Kidney (tissue), 14 donors: ENCODE results near the gene WDR6. TPM values are rescaled to one million over a fixed set of nuclear protein-coding genes. Genes with fewer than 3 reads are reported as not detected.
A peak's percentile ranks its signal among the peaks of the same experiment; 100 is the strongest.

Experiments used
- DNase-seq, 5 donors: peaks; one replicate each; pipeline ENCODE4 v3.0.0-alpha.2; 2013 to 2020
- FAIRE-seq: peaks from 2 replicates; lab custom pipeline; 2012; peaks lifted over from hg19 to GRCh38; lab: Jason Lieb, UNC
- H3K27ac ChIP-seq, 2 donors: one replicate each; pipeline ENCODE4 v1.7.0; 2013; ENCODE audit warnings: low read depth in 2 of 2, low read length in 2 of 2, inconsistent platforms in 1 of 2
- H3K27me3 ChIP-seq: one replicate; pipeline ENCODE4 v1.7.1; 2013; ENCODE audit warnings: low read length, inconsistent platforms; ENCODE audit not compliant: control insufficient read depth, insufficient read depth
- H3K36me3 ChIP-seq, 3 donors: one replicate each; pipeline versions ENCODE4 v1.7.0 to v1.7.1; 2013; ENCODE audit warnings: low read length in 3 of 3, control low read depth in 1 of 3, inconsistent platforms in 1 of 3; ENCODE audit not compliant: insufficient read depth in 3 of 3, control insufficient read depth in 2 of 3
- H3K4me1 ChIP-seq, 3 donors: one replicate each; pipeline versions ENCODE4 v1.7.0 to v1.7.1; 2013; ENCODE audit warnings: low read length in 3 of 3, inconsistent platforms in 1 of 3, low read depth in 1 of 3; ENCODE audit not compliant: control insufficient read depth in 2 of 3, insufficient read depth in 2 of 3
- H3K4me3 ChIP-seq, 3 donors: one replicate each; pipeline versions ENCODE4 v1.7.0 to v1.8.1; 2013; ENCODE audit warnings: low read length in 3 of 3, control low read depth in 1 of 3, inconsistent platforms in 1 of 3
- H3K9ac ChIP-seq, 3 donors: one replicate each; pipeline versions ENCODE4 v1.7.0 to v1.7.1; 2013; ENCODE audit warnings: low read length in 3 of 3, control low read depth in 1 of 3, inconsistent platforms in 1 of 3
- H3K9me3 ChIP-seq, 3 donors: one replicate each; pipeline versions ENCODE4 v1.7.0 to v1.7.1; 2013; ENCODE audit warnings: low read length in 3 of 3, control low read depth in 1 of 3, inconsistent platforms in 1 of 3; ENCODE audit not compliant: control insufficient read depth in 2 of 3, insufficient read depth in 1 of 3
- intact Hi-C: fragments of 100-400 bp; cut with DNase I; formaldehyde crosslinking; loops from one replicate; pipeline ENCODE4 v1.11.1; 2022
- polyA plus RNA-seq: library from polyadenylated mRNA; stranded (reverse); fragments of 350-450 nt; fragmentation: Illumina TruSeq; extraction: RNeasy Lipid Tissue Mini Kit (QIAGEN cat#74804); gene quantifications from one replicate; pipeline ENCODE4 v1.2.3, GENCODE V29; 2014; ENCODE audit warnings: low read depth, low replicate concordance; ENCODE audit not compliant: insufficient read depth
- total RNA-seq: library from RNA; stranded (reverse); fragmentation: NEBNext Ultra II Directional; extraction: Animal tissue kit (Norgen Biotek cat#: 25700); gene quantifications from one replicate; pipeline ENCODE4 v1.2.1, GENCODE V29; 2021
- TF ChIP-seq, protein P1 (sequence below): IDR thresholded peaks from 3 replicates; pipeline ENCODE4 v1.5.1; 2012; ENCODE audit warnings: mild to moderate bottlenecking, moderate library complexity, borderline replicate concordance; ENCODE audit not compliant: insufficient read depth; ENCODE audit errors: extremely low read depth
- donor health status: control.
- donor health status: control.
- donor health status: control.
- donor health status: control.
- donor health status: control.
- donor health status: DM: yes; HTN: yes; CAD: no.
- donor health status: Normal renal cell carcinoma (clear cell type).

The WDR6 gene
- total and polyA plus RNA-seq, 2 donors from 2014 or later = 105 to 158 TPM

DNA sequence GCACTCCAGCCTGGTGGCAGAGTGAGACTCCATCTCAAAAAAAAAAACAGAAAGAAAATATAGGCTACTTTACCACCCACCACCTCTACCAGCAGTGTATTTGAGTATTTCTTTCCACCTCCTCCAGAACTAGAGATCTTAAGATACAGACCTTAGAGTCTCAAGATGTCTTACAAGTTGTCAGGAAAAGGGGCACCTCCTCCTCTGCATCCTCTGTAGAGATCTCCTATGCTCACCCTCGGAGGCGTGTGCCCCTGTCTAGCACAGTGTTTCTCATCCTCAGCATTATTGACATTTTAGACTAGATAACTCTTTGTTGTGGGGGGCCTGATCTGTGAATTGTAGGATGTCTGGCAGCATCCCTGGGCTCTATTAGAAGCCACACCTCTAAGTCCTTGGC lies 44.9 kb upstream of the WDR6 start:
- DNase-seq = no peak
- TF ChIP-seq, protein P1, sequence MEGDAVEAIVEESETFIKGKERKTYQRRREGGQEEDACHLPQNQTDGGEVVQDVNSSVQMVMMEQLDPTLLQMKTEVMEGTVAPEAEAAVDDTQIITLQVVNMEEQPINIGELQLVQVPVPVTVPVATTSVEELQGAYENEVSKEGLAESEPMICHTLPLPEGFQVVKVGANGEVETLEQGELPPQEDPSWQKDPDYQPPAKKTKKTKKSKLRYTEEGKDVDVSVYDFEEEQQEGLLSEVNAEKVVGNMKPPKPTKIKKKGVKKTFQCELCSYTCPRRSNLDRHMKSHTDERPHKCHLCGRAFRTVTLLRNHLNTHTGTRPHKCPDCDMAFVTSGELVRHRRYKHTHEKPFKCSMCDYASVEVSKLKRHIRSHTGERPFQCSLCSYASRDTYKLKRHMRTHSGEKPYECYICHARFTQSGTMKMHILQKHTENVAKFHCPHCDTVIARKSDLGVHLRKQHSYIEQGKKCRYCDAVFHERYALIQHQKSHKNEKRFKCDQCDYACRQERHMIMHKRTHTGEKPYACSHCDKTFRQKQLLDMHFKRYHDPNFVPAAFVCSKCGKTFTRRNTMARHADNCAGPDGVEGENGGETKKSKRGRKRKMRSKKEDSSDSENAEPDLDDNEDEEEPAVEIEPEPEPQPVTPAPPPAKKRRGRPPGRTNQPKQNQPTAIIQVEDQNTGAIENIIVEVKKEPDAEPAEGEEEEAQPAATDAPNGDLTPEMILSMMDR = no peak
- H3K27ac ChIP-seq = no peak overlapping the region
- no peaks in the 10 kb centered on the region for H3K9me3 ChIP-seq
- no peak for FAIRE-seq
- no peaks in the 10 kb centered on the region for H3K27me3 ChIP-seq
- no peaks in the 10 kb centered on the region for H3K4me1 ChIP-seq
- H3K36me3 ChIP-seq = peaks cover 2 to 25% (median 24%) of the 10 kb centered on the region in 3 donors
- H3K4me3 ChIP-seq = no peak overlapping the region
- intact Hi-C loops = no loop called here
- H3K9ac ChIP-seq = no peak overlapping the region

DNA sequence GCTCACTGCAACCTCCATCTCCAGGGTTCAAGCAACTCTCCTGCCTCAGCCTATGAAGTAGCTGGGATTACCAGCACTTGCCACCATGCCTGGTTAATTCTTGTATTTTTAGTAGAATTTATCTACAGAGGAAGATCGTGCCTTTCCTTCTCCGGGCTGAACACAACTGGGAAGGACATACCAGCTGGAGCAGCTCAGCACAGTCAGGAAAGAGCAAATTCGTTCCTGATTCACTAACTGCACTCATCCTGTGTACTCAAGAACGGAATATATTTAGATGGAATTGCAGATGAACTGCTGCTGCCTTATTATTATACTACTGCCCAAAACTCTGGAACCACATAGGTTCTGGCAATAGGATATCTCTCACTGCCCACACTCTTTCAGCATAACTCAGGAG lies 44.3 kb upstream of the WDR6 start:
- DNase-seq (no peak), FAIRE-seq (no peak)
- TF ChIP-seq, protein P1 = no peak
- H3K4me1 ChIP-seq = no peaks in the 10 kb centered on the region
- no peaks in the 10 kb centered on the region for H3K27me3 ChIP-seq
- H3K9ac ChIP-seq = no peak overlapping the region
- peaks cover 2 to 28% (median 24%) of the 10 kb centered on the region in 3 donors for H3K36me3 ChIP-seq
- intact Hi-C loops = no loop called here
- H3K27ac ChIP-seq = no peak overlapping the region
- H3K4me3 ChIP-seq = no peak overlapping the region
- H3K9me3 ChIP-seq = no peaks in the 10 kb centered on the region

DNA sequence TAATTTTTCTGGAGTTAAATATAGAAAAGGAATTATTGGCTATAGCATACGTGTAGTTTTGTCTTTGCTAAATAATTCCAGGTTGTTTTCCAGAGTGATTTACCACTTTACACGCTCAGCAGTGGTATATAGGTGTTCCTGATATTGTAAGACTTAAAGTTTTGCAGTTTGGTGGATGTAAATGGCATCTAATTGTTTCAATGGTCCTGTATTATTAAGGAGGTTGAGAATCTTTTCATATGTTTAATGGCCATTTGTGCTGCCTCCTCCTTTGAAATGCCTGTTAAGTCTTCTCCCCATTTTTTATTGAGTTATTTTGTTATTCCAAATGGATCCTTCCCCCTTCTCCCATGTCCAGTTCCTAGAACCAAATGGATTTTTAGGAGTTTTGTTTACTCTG lies 43.6 kb upstream of the WDR6 start:
- Histone ChIP-seq H3K27ac (no peak overlapping the region), H3K4me1 (no peaks in the 10 kb centered on the region), H3K4me3 (no peak overlapping the region), H3K9me3 (no peaks in the 10 kb centered on the region), H3K27me3 (no peaks in the 10 kb centered on the region), H3K36me3 (peaks cover 0 to 27% (median 25%) of the 10 kb centered on the region in 3 donors), H3K9ac (no peak overlapping the region)
- FAIRE-seq (no peak), DNase-seq (no peak)
- TF ChIP-seq, protein P1 = no peak
- intact Hi-C loops = no loop called here

DNA sequence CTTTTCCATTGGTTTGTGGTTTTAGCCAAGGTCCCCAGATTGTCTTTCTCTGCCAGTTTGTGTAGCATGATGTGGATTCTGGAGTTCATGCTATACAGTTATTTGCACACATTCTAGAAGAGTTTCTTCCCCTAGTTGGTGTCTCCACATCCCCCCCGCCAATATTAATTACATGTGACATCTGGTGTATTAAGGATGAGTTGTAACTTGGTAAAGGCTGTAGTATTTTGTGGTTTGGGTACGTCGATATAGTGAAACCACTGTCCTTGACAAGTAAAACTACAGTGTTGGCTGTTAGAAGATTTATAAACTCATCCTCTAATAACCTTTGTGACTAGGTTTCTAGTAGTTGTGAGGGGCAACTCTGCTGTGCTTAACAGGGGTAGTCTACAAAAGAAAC lies 40.8 kb upstream of the WDR6 start:
- TF ChIP-seq, protein P1 = no peak
- FAIRE-seq = no peak
- H3K27me3 ChIP-seq = no peaks in the 10 kb centered on the region
- no peak overlapping the region for H3K27ac ChIP-seq
- no peaks in the 10 kb centered on the region for H3K4me1 ChIP-seq
- no peak overlapping the region for H3K4me3 ChIP-seq
- intact Hi-C loops = no loop called here
- no peak overlapping the region for H3K9ac ChIP-seq
- peaks cover 5 to 40% (median 35%) of the 10 kb centered on the region in 3 donors for H3K36me3 ChIP-seq
- DNase-seq = peak in 2 of 5 donors; percentile 11 to 17
- no peaks in the 10 kb centered on the region for H3K9me3 ChIP-seq
